Amniotic stem cell (primary cell): ENCODE measurements around the gene RHBDF2.

Experiments
- DNase-seq: peaks from one replicate; lab custom pipeline; 2025; lab: John Stamatoyannopoulos, UW

Gene RHBDF2

DNA sequence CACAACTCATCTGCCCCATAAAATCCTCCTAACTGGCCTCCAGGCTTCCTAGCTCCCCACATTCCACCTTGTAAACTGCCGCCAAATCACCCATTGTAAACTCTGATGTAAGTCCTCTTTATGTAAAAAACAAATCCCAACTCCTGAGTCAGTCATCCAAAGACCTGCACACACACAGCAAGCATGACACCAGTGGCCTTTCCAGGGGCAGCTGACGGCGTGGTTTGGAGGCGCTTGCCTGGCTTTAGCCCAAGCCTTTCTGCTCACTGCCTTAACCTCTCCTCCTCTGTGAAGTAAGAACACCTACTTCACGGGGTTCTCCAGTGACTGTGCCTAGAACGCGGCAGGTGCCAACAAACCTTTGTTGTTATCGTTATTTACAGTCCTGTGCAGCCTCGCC lies 62.3 kb downstream of the RHBDF2 start:
- DNase-seq, result no peak

DNA sequence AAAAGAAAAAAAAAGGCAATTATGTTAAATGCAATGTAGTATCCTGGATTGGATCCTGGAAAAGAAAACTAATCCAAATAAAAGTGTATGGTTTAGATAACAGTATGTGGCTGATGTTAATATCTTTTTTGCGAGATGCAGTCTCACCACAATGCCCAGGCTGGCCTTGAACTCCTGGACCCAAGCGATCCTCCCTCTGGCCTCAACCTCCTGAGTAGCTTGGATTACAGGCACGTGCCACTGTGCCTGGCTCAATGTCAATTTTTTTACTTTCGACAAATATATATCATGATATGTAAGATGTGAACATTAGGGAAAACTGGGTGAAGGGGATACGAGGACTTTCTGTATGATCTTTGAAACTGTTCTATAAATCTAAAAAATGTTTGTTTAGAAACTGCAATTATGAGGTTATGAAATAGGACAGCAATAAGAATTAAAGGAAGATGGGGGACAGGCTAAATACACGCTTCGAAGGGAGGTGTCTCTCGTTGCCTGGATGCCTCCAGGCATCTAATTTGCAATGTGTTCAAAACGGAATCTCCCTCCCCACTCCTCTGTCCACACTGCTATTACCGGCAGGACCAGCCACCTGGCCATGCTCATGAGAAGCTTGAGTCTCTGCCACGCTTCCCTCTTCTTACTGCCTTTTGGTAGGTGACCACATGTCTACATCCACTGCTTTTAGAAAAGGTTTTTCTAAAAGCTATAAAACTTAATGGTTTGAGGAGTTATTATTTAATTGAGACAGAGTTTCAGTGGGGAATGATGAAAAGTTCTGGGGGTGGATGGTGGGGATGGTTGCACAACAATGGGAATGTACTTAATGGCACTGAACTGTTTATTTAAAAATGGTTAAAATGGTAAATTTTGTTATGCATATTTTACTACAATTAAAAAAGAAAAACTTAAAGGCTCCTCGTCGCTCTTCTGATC lies 63.5 kb downstream of the RHBDF2 start:
- DNase-seq, result no peak

DNA sequence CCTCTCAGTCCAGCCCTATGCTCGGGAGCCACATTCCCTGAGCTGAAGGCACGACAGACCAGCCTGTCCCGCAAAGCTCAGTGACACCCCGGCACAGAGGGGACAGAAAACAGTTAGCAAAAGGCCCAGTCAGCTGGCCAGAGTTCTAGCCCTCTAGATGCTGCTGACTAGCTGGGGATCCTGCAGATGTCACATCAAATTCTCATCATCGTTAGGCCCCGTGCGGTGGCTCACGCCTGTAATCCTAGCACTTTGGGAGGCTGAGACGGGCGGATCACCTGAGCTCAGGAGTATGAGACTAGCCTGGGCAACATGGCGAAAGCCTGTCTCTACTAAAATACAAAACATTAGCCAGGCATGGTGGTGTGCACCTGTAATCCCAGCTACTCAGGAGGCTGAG lies 65.5 kb downstream of the RHBDF2 start:
- no peak for DNase-seq

DNA sequence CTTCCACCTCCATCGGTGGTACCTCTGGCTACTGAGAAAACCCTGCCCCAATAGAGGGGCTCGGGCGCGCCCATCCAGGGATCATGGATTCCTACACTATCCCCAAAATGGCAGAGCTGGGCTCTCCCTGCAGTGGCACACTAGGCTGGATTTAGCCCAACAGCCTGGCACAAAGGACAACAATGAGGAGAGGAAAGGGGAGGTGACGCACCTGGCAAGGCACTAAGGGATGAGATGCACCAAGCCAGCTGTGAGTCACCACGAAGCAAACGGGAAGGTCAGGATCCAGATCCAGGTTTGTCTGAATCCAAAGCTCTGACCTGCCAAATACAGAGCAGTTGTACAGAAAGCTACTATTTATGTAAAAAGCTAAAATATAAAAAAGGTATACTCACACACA lies 66.4 kb downstream of the RHBDF2 start:
- DNase-seq, result no peak

DNA sequence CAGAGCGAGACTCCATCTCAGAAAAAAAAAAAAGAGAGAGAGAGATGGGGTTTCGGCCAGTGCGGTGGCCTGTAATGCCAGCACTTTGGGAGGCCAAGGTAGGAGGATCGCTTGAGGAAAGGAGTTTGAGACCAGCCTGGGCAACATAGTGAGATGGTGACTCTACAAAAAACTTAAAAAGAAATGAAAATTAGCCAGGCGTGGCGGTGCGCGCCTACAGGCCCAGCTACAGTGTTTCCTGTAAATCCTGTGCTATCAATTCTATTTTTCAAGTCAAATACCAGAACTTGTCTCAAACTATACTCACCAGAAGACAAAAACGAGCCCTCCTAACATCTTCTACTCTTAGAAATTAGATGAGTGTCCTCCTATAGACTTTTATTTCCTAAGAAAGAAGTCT lies 67.5 kb downstream of the RHBDF2 start:
- no peak for DNase-seq

DNA sequence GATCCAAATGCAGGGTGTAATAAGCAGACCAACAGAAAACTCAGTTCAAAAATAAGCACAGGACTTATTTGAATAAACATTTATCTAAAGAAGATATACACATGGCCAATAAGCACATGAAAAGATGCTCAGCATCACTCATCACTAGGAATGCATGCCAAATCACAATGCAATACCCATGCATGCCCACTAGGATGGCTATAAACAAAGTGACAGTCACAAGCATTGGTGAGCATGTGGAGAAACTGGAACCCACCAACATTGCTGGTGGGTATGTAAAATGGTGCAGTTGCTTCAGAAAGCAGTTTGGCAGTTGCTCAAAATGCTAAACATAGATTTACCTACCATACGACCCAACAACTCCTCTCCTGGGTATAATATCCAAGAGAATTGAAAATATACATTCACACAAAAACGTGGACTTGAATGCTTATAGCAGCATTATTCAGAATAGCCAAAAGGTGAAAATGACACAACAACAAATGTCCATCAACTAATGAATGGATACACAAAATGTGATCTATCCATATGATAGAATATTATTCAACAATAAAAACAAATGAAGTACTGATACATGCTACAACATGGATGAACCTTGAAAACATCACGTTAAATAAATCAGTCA lies 68.4 kb downstream of the RHBDF2 start:
- no peak for DNase-seq

DNA sequence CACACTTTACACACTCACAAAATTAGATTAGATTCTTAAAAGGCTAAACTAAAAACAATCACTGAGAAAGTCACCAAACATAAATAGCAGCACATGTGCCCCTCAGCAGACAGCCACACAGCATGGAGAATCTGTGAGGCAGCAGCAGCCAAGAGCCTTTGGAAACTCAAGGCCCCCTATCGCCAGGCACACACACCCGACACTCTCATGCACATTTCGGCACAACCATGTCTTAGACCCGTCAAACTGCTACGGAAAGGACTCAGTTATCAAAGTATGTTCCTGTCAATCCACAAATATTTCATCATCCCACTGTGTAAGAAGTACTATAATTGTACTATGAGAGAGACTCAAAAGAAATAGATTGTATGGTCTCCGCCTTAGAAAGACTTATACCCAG lies 69.2 kb downstream of the RHBDF2 start:
- DNase-seq, result no peak

DNA sequence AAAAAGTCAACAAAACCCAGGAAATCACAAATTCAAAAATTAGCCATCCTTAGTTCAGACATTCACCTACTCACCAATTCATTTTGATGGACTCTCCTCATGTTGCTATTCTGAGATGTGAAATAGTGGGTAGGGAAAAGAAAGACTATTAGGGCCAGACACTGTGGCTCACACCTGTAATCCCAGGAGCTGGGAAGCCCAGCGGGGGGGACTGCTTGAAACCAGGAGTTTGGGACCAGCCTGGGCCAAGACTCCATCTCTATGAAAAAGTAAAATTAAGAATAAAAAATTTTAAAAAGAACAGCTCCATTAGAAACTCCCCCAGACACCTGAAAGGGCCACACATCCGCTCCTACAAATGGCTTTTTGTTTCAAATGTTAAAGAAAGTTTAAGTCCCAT lies 69.7 kb downstream of the RHBDF2 start:
- no peak for DNase-seq

DNA sequence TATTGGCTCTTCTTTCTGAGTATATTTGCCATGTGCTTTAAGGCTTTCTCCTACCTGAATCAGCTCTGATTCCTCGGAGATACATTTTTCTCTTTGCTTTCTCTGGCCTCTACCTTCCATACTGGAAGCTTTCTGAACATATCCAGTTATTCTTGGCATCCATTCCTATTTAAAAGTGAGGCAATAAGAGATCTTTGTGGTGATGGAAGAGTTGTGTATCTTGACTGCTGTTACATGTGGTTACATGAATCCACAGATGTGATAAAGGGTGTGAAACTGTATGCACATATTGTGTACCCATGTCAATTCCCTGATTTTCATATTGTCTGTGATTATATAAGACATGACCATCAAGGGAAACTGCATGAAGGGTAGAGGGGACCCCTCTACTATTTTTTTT lies 72.7 kb downstream of the RHBDF2 start:
- DNase-seq, result no peak

DNA sequence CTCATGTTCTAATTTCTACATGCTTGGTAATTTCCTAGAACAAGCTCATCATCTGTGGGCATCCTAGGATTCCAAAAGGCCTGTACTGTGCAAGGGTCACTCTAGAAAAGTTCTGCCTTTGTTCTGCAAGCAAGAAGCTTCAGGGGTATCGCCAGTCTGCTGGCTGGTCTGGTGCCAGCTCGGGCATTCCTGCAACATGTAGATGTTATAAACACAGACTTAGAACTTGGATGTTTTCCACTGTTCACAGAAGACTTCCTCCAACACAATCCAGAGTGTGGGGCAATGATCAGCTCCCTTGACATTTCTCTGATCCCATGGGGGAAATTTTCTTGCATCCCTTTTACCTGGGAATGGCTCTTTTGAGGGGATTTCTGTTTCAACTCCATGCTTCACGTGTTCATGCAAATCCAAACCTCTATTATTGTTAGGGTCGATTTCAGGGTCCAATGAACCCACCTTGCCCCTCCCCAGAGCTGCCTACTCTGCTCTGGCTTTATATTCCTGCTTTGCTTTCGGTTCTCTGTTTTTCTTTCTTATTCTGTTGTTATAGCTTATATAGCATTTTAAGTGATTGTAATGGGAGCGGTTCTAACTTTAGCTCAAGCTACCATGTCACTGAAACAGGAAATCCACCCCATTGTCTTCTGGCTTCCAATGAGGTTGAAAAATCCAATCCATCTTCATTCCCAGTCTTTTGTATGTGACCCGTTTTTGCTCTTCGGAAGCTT lies 73.6 kb downstream of the RHBDF2 start:
- no peak for DNase-seq

DNA sequence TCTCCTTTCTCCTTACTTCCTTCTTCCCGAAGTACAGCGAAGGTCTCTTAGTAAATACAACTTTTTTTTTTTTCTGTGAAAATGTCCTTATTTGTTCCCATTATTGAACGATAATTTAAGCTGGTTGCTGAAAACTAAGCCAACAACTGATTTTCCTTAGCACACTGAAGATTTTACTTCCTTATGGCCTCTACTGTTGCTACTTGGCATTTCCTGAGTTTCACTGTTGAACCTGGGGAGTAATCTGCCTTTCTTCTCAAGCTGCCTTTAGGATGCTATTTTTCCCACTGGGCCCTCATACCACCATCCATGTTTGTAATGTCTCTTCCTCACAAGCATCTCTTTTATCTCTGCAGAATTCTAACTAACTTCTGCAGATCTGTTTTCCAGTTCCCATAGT lies 74.4 kb downstream of the RHBDF2 start:
- DNase-seq, result no peak

DNA sequence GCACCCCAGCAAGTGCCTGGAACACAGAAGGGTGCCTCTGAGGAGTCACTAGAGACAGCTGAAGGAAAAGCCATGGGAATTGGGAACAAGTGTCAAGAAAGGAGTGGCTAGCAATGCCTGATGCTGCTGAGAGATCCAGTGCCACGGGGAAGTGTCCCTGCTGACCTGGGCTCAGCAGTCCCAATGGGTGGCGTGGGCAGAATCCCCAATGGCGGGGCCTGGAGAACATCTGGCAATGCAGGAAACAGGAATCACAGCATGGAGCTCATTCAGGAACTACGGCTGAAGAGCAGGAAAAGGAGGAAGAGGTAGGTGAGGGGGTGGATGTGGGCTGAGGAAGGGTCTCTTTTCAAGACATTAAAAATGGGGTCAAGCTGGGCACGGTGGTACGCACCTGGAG lies 78.4 kb downstream of the RHBDF2 start:
- no peak for DNase-seq

DNA sequence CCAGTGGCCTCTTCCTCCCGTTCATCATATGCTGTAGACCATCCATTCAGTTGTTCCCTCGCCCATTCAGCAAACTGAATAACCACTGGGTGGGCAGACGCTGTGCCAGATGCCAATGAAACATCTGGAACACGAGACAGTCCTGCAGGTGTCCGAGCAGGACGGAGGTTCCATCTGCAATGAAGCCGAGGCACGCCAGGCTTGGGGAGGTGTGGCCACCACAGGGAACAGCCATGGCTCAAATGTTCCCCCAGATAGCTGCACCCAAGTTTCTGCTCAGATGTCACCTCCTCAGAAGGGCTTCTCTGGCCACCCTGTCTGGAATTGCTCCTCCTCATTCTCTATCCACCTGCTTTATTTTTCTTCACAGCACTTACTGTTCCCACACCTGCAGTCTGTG lies 78.8 kb downstream of the RHBDF2 start:
- no peak for DNase-seq

DNA sequence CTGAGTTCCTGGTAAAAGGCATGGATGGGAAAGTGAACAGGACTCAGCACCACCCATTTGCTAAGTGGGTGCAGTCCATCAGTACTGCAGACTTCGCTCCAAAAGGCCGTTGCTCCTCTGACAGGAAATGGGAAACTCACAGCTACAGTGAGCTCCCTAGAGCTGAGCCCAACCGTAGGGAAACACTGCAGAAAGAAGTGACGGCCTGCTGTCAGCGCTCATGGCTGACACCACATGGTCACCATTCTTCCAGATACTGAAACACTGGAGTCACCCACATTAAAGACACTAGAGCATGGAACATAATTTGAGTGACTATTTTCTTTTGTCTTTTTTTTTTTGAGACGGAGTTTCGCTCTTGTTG lies 80.2 kb downstream of the RHBDF2 start:
- DNase-seq, result no peak
